Activated T-cell treated with anti-CD3 and anti-CD28 coated beads for 1 hour (primary cell): ENCODE data around the gene CELF2.

Experiments
- DNase-seq: peaks from one replicate; pipeline ENCODE4 v3.0.0-alpha.2; 2020; ENCODE audit warnings: low read depth

The CELF2 gene

DNA sequence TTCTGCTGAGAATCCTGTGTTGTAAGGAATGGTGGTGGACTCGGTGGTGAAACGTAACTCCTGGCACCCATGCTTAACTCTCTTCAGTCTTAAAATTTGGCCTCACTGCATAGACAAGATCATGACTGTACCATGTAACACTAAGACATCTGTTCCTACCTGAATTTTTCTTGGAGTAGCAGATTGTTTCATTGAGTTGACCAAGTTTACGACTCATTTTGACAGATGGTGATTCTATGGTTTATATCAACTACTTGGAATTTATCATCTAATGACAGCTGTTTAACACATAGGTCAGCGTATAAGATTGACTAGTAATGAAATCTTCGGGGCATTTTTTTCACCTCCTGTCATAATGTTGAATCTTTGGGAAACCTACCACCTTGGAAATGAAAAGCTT lies 184.2 kb downstream of the CELF2 start:
- no peak for DNase-seq

DNA sequence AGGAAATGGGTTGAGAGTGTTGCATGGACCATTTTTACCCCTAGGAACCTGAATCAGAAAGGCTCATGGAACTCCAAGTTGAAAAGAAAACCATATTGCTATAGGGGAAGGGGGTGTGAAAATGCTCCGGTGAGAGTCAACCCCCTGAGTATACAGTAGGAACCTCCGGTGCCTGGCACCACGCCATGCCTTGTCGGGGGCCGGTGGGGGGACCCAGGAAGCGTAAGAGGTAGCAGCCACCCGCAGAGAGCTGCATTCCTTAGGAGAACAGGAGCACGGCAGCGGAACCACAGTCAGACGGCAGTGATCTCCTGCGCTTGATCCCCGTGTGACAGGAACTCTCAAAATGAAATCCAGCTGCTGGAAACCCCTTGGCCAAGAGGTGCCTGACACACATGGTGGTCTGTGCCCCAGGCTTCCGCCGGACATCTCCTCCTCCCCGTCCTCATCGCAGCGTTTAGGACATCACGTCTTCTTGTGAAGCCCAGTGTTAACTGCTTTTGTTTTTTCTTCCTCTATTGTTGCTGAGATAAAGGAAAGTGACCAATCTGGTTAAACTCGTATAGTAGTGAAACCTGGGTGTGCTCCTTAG lies 186.8 kb downstream of the CELF2 start:
- no peak for DNase-seq

GRCh38 chr10:11205030-11205772 lies 187.5 kb downstream of the CELF2 start:
- DNase-seq = no peak

DNA sequence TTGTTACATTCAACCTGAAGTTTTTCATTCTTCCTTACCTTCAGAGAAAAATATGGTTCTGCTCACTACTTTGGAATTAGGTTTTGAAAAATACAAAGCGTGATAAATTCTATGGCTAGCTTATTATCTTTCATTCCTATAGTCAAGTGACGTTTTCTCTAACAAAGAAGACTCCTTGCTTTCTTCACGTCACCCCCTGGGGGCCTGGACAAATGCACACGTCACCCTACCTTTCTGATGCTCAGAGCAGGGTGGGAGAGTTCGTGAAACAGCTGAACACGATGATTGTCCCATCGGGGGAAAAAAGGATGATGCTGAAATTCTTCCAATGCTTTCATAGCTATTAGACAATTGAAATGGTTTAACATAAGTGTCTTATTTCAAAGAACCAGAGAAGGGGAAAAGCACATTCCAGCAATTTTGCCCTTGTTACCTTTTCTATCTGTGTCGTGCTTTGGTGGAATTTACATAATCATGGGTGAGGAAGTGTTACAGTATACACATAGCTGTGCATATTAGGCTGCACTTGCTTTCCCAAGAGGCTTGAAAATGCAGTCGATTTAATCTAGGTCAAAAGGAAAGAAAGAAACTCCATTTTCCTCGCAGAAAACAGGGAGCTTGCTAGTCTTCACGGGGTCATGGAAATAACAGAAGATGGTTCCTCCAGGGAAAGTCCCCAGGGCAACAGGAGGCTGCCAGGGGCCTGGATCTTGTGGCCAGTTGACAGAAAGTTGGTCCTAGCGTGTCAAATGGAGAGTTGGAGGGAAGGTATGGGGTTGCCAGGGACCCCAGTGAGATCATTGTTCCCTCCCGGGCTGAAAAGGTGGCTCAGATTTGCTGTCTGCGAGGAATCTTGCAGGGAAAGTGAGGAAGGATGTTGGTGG lies 189.2 kb downstream of the CELF2 start:
- DNase-seq = no peak

DNA sequence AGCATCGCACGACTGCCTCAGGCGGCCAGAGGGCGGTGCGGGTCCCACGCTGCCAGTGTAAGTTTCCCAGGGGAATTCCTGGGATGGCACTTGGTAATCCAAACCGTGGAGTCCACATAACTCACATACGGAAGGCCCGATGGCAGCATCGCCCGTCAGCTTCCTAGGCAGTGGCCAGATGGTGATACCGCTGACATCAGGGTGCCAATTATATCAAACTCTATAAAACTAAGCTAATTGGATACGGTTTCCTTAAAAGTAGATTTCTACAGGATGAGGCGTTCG lies 189.8 kb downstream of the CELF2 start:
- DNase-seq = no peak

GRCh38 chr10:11208243-11208642 lies 190.6 kb downstream of the CELF2 start:
- DNase-seq = no peak

GRCh38 chr10:11208908-11209829 lies 191.5 kb downstream of the CELF2 start:
- DNase-seq = no peak

DNA sequence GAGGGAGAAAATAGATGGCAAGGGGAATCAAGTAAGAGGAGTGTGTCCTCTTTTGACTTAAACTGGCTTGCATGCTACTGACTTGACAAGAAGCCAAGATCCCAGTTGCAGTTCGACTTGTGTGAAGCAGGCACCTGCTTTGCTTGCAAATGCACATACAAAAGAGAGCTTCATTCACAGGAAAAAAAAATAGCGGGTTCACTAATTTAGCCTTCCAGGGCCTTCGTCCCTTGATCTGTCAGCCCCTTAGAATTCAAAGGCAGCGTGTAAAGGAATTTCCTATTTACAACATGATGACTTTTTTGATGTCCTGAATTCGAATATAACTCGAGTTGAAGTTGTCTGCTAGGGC lies 192.1 kb downstream of the CELF2 start:
- DNase-seq = no peak

DNA sequence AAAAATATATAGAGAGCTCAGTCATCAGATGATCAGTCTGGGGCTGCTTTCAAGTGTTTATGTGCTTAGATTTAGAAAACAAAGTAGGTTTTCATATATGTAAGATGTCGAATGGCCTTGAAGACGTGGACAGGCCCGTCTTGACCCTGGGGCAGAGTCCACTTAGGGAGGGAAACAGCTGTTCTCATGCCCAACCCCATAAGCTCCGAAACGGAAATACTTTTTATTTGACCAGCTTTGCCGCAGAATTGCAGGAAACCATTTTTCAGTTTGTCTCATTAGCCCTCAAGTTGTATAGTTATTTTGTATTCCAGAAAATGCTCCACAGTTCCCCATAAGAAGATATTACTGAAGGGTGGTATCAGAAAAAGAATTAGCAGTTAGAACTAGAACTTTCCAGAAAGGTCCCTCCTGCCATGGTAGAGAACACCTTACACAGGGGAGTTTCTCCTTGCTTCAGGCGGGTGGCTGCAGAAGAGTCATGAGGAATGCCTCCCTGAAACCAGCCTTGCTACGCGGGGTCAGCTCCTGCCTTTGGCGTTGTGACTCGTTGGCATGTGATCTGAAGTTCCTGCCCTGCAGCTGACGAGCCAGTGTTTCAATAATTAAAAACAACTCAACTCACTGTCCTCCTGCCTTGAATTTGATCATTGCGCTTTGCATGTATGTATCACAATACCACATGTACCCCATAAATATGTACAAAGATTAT lies 192.7 kb downstream of the CELF2 start:
- DNase-seq = no peak

- DNase-seq = no peak
These were observed 194.8 kb downstream of the CELF2 start for GRCh38 chr10:11212288-11213085.

DNA sequence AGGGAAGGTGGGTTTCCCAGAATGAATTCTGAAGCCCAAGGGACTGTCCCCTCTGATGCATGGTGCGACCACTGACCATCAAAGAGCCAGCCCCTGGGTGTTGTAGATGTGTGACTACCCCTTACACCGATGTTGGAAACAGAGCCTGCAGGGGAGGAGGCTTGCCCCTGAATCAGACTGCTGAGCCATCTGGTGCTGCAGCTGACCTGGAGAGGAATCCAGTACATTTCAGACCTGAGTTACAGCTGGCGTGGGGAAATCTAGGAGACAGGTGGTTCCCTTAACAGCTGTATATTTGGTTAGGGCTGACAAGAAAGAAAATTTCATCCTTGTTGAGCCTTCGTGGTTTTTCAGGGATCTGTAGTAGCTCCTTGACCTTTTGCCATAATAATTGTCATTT lies 195.5 kb downstream of the CELF2 start:
- DNase-seq = no peak

DNA sequence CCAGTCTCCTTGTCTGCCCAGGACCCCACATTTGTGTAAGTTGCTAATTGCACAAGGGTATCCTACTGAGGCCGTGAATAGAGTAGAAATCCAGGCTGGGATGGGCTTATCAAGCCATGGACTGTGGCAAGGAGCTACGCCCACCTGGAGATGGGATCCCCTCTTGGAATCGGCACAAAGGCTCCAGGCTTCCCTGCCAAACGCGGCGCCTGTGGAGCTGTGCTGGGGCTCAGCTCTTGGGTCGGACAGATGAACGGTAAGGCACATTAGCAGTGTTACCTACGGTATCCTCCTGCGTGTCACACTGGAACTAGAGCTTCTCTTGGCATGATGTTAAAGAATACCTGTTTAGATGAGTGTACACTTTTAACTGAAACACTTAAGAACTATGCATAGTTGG lies 196.7 kb downstream of the CELF2 start:
- no peak for DNase-seq

DNA sequence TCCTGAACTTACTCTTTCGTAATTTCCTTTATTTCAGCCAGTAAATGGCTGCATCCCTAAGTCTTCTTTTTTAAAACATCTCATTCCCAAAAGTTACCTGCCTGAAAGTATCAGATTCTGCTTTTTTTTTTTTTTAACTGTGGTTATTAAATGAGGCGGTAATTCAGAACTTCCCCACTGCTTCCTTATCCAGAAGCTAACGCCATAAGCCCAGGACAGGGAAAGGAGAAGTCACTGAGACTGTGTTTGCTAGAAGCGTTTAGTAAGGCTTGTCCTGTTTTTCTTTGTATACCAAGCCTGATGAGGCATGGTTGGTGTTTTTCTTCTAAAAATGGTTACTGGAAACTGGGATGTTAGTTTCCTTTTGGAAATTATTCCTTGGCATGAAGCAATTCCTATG lies 197.8 kb downstream of the CELF2 start:
- DNase-seq = no peak

DNA sequence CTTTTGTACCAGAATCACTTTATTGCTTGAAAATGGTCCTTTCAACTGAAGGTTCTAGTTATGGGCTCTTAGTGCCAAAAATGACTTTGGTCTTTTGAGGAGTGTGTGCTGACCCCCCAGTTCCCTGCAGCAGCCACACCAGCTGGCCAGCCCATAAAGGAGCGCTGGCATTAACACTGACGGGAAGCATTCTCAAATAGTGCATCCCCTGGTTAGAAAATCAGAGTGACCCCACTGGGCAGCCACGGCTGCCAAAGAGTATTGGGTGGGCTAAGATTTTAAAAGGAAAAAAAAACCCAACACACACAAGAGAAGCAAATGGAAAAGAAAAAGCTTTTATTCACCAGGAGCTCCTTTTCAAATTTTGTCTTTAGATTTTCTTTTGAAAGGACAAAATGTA lies 199.8 kb downstream of the CELF2 start:
- no peak for DNase-seq

- DNase-seq = no peak
These were observed 200.7 kb downstream of the CELF2 start for GRCh38 chr10:11218395-11218794.

DNA sequence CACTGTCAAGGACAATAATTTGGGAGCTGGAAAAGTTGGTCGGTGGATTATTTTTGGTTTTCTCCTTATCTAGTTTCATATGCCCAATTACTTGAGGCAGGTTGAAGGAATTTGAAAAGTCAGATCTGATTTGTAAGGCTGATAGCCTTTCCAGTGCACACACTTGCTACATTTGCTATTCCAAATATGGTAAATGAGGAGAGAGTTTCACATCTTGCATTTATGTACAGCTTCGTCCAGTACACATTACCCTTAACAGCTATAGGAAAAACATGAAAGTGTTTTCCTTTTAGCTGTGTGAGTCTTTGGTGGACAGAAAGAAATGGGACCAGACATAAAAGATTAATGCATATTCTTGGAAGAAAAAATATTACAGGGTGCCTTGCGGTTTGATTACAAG lies 201.8 kb downstream of the CELF2 start:
- DNase-seq = no peak

GRCh38 chr10:11223081-11223480 lies 205.4 kb downstream of the CELF2 start:
- DNase-seq = no peak

GRCh38 chr10:11223507-11224140 lies 206.0 kb downstream of the CELF2 start:
- DNase-seq = no peak

DNA sequence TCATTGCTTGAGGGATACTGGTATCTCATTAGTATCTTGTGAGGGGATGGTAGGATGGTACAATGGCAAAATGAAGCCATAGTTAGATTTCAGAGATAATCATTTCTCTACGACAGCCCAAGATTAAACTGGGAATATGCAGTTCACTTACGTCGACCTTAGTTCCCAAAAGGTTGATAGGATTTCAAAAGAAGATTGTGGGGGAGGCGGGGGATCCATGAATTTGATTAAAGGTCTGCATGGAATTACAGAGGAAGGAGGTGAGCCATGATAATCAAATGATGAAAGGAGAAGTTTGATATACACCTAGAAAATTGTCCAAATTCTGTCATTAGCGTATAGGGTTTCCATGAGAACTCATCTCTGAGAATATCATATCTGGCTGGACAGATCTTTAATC lies 206.6 kb downstream of the CELF2 start:
- DNase-seq = no peak

DNA sequence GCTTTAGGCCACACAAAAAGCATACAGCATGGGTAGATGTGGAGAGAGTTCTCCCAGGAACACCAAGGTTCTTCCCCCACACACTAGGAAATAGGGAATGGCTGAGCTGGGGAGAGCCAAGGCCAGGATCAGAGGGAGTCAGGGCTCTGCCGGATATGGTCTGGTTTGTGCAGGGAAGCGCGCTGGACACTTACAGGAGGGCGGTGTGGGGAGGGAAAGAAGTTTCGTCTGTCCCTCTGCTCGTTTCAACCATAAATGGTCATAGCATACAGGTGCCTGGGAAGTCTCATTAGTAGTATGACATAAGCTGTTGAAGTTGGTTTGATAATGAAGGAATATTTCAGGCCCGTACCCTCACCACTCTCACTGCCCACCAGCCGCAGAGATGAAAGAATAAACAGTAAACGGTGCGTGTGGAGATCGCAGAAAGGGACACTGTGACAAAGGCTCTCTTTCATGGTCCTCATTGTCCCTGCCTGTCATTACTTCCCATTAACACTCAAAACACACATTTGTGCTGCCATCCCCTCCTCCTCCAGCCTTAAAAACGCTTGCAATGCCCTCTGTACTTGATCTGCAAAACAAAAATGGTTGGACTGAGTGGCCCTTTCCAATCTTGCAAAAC lies 207.2 kb downstream of the CELF2 start:
- DNase-seq = no peak
